SK-N-SH (cell line): ENCODE data around the gene HES6.

ENCODE experiments used
- CTCF ChIP-seq: fragments of 200-600 bp; sonication (generic); IDR thresholded peaks from 2 replicates; pipeline ENCODE4 v1.6.1; 2017; ENCODE audit warnings: antibody characterized with exemption, mild to moderate bottlenecking, moderate library complexity
- EP300 ChIP-seq, 2 experiments: IDR thresholded peaks; 2 replicates each; pipeline versions ENCODE4 v1.4.0 to v1.6.1; 2012; ENCODE audit warnings: borderline replicate concordance in 1 of 2, low read depth in 1 of 2, low read length in 1 of 2
- FOXJ3 ChIP-seq: sonication (generic); formaldehyde crosslinking; IDR thresholded peaks from 2 replicates; pipeline ENCODE4 v1.5.1; 2020; ENCODE audit warnings: mild to moderate bottlenecking, missing genetic modification reagents
- JUND ChIP-seq: IDR thresholded peaks from 2 replicates; pipeline ENCODE4 v1.4.0; 2012
- MEF2A ChIP-seq: IDR thresholded peaks from 2 replicates; pipeline ENCODE4 v1.4.0; 2012; ENCODE audit warnings: low read depth, borderline replicate concordance
- MXI1 ChIP-seq: IDR thresholded peaks from 2 replicates; pipeline ENCODE4 v1.6.1; 2012; ENCODE audit warnings: mild to moderate bottlenecking, low read depth, low read length, improper control_type of control experiment
- NFIC ChIP-seq: IDR thresholded peaks from 2 replicates; pipeline ENCODE4 v1.4.0; 2012; ENCODE audit warnings: borderline replicate concordance
- RAD21 ChIP-seq: IDR thresholded peaks from 2 replicates; pipeline ENCODE4 v1.6.1; 2012; ENCODE audit warnings: mild to moderate bottlenecking, low read length
- SIN3A ChIP-seq: IDR thresholded peaks from 2 replicates; pipeline ENCODE4 v1.6.1; 2012; ENCODE audit warnings: low read depth, mild to moderate bottlenecking, low read length, moderate library complexity, borderline replicate concordance

- TF ChIP-seq JUND (no peak), CTCF (no peak), FOXJ3 (no peak), MEF2A (no peak), SIN3A (no peak), EP300 (IDR thresholded peaks at IDR 0.05; ENCODE audit: borderline replicate concordance in 1 of 2, low read depth in 1 of 2, low read length in 1 of 2) (no peak), NFIC (no peak), RAD21 (no peak), MXI1 (no peak)
Observed at GRCh38 chr2:238261718-238262375, 22.0 kb upstream of the HES6 start.
